HG03439 (cell line): Measurements from ENCODE around the gene MEIOB.
"Not testable (repeated sequence)": the region's sequence is repeated elsewhere in the genome, so short reads cannot be mapped to it uniquely, and the experiment has no call there.

Experiments used
- ATAC-seq: cut with Tn5 transposase; IDR thresholded peaks from one replicate; pipeline ENCODE4 v1.9.1; 2021; ENCODE audit warnings: mild to moderate bottlenecking, moderate library complexity; ENCODE audit not compliant: unreplicated experiment

MEIOB gene

GRCh38 chr16:1907226-1907860 lies 35.4 kb upstream of the MEIOB start:
- ATAC-seq, result no peak

GRCh38 chr16:1906846-1907165 lies 34.8 kb upstream of the MEIOB start:
- ATAC-seq, result no peak

- no peak for ATAC-seq
These were observed 34.3 kb upstream of the MEIOB start for GRCh38 chr16:1906055-1906845.

- ATAC-seq, result no peak
These were observed 32.2 kb upstream of the MEIOB start for GRCh38 chr16:1903845-1904840.

- no peak for ATAC-seq
These were observed 31.2 kb upstream of the MEIOB start for GRCh38 chr16:1903220-1903574.

GRCh38 chr16:1902547-1903219 lies 30.7 kb upstream of the MEIOB start:
- no peak for ATAC-seq

- ATAC-seq, result no peak
These were observed 28.4 kb upstream of the MEIOB start for GRCh38 chr16:1900452-1900774.

GRCh38 chr16:1899641-1900451 lies 27.9 kb upstream of the MEIOB start:
- ATAC-seq, result no peak

GRCh38 chr16:1897692-1898091 lies 25.7 kb upstream of the MEIOB start:
- ATAC-seq, result not testable (repeated sequence)

GRCh38 chr16:1895949-1896675 lies 24.1 kb upstream of the MEIOB start:
- no peak for ATAC-seq

GRCh38 chr16:1895068-1895467 lies 23.1 kb upstream of the MEIOB start:
- ATAC-seq, result no peak

- ATAC-seq, result no peak
These were observed 18.7 kb upstream of the MEIOB start for GRCh38 chr16:1890708-1891050.

GRCh38 chr16:1890024-1890707 lies 18.2 kb upstream of the MEIOB start:
- ATAC-seq, result no peak

- ATAC-seq, result no peak
These were observed 15.9 kb upstream of the MEIOB start for GRCh38 chr16:1887711-1888354.

GRCh38 chr16:1884889-1885288 lies 12.9 kb upstream of the MEIOB start:
- ATAC-seq, result no peak

GRCh38 chr16:1884155-1884760 lies 12.3 kb upstream of the MEIOB start:
- no peak for ATAC-seq

GRCh38 chr16:1881172-1881571 lies 9.2 kb upstream of the MEIOB start:
- ATAC-seq, result not testable (repeated sequence)

GRCh38 chr16:1879477-1879876 lies 7.5 kb upstream of the MEIOB start:
- ATAC-seq, result no peak
